Measurements from ENCODE around the gene HP1BP3.

- TF ChIP-seq CTCF (conservative IDR thresholded peaks at IDR 0.05) = no peak
- no peak for TF ChIP-seq EZH2 (IDR thresholded peaks at IDR 0.05; ENCODE audit: low read depth)
These were observed 55.8 kb downstream of the HP1BP3 start for GRCh38 chr1:20731057-20731991.

Data from PC-9 (cell line).